Suprapubic skin (tissue), 3 donors: Measurements from ENCODE around the gene RNF26.

Source experiments
- CTCF ChIP-seq, 2 donors: fragments of 200-600 bp in 1 of 2; fragments of 450-650 bp in 1 of 2; sonication (generic) in 1 of 2; IDR thresholded peaks; one replicate each; pipeline ENCODE4 v1.5.1; 2016 to 2019; ENCODE audit warnings: antibody characterized with exemption in 2 of 2, mild to moderate bottlenecking in 1 of 2, moderate library complexity in 1 of 2
- POLR2A ChIP-seq, 2 donors: fragments of 450-650 bp; IDR thresholded peaks; one replicate each; pipeline ENCODE4 v1.6.1; 2017; ENCODE audit warnings: antibody characterized with exemption in 2 of 2, mild to moderate bottlenecking in 2 of 2, moderate library complexity in 2 of 2

- TF ChIP-seq CTCF (IDR thresholded peaks at IDR 0.05) (no peak), POLR2A (IDR thresholded peaks at IDR 0.05) (no peak)
Measured at GRCh38 chr11:119297938-119298337, 36.4 kb upstream of the RNF26 start.
